ENCODE data around the gene KCTD2.

KCTD2 gene, protein sequence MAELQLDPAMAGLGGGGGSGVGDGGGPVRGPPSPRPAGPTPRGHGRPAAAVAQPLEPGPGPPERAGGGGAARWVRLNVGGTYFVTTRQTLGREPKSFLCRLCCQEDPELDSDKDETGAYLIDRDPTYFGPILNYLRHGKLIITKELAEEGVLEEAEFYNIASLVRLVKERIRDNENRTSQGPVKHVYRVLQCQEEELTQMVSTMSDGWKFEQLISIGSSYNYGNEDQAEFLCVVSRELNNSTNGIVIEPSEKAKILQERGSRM

DNA sequence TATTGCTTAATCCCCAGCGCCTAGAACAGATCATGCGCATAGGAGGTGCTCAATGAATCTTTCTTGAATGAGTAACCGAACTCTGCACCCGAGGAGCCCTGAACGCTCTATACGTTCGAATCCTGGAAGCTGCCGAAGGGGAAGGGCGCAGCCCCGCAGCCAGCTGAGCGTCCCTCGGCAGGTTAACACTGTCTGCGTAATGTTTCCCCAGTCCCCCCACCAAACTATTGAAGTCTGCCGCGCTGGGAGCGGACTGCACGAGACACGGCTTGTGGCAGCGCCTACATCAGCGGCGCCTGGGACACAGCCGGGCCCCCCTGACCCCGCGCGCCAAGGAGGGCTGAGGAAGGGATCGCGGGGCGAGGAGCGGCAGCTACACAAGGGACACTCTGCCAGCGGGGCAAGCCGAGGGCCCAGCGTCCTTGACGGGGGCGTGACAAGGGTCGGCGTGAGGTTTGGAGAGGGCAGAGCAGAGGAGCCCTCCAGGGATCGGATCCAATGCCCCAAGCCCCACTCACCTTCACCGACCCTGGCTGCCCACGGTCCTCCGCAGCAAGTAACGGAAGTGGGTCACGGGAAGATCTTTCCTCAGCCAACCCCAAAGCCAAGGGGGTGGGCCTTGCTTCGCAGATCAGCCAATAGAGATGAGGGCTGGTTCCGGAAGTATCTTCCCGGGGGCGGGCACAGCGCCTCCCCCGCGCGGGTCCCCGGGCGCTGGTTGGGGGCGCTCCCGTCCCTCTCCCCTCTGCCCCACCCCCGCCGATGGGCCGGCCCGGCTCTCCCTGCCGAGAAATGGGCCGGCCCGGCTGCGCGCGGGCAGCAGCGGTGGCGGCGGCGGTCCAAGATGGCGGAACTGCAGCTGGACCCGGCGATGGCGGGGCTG, at the start of gene KCTD2, which contains the start of gene ATP5PD:
Gene KCTD2 (plus strand): TSS at position 819 of the 883 bp plus-strand sequence. CDS start 26 bp downstream, at position 845.
Gene ATP5PD (minus strand): TSS at position 563 of the 883 bp plus-strand sequence. CDS start 4,319 bp downstream, outside the sequence.
- Histone ChIP-seq H3K36me3 (ENCODE audit: insufficient read depth, low read length) (peaks cover 23% of the 10 kb centered on the region), H3K27ac (peak within 1 kb of the TSS; percentile 78), H3K9ac (ENCODE audit: insufficient read length) (peak within 1 kb of the TSS; percentile 91), H3K4me3 (peak within 1 kb of the TSS; percentile 92), H3K9me3 (ENCODE audit: low read depth, low read length) (no peaks in the 10 kb centered on the region)
- no peak for DNase-seq (ENCODE audit: low read depth, low spot score)
- TF ChIP-seq EZH2 (IDR thresholded peaks at IDR 0.05) = no peak
- peak; percentile 93 for TF ChIP-seq POLR2AphosphoS5 (IDR thresholded peaks at IDR 0.05; ENCODE audit: borderline replicate concordance, low read depth, low read length)
- TF ChIP-seq FOXP2 (optimal IDR thresholded peaks at IDR 0.05; ENCODE audit: control extremely low read depth, extremely low read length, insufficient read depth) = no peak

DNA sequence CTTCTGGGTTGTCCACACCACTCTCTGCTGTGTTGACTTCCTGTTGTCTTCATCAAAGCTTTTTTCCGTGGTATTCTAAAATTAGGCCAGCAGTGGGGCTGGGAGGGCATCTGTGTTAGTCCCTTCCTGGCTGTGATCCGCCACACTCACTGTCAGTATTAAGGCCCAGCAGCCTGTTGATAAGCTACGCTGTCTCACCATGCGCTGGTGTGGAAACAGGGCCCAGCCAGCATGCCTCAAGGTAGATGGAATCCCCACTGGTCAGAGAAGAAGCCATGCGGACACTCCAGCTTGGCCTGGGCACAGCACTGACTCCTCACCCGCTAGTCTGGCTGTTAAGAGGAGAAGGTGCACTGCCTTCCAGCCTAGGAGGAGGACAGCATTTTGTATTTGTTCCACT, 48.2 kb upstream of the KCTD2 start:
- no peak for TF ChIP-seq FOXP2 (optimal IDR thresholded peaks at IDR 0.05; ENCODE audit: control extremely low read depth, extremely low read length, insufficient read depth)
- no peak for TF ChIP-seq EZH2 (IDR thresholded peaks at IDR 0.05)
- TF ChIP-seq POLR2AphosphoS5 (IDR thresholded peaks at IDR 0.05; ENCODE audit: borderline replicate concordance, low read depth, low read length) = no peak
- Histone ChIP-seq H3K36me3 (ENCODE audit: insufficient read depth, low read length) (no peaks in the 10 kb centered on the region), H3K9me3 (ENCODE audit: low read depth, low read length) (no peaks in the 10 kb centered on the region), H3K4me3 (no peak overlapping the region), H3K9ac (ENCODE audit: insufficient read length) (no peak overlapping the region), H3K27ac (no peak overlapping the region)
- DNase-seq (ENCODE audit: low read depth, low spot score) = no peak

DNA sequence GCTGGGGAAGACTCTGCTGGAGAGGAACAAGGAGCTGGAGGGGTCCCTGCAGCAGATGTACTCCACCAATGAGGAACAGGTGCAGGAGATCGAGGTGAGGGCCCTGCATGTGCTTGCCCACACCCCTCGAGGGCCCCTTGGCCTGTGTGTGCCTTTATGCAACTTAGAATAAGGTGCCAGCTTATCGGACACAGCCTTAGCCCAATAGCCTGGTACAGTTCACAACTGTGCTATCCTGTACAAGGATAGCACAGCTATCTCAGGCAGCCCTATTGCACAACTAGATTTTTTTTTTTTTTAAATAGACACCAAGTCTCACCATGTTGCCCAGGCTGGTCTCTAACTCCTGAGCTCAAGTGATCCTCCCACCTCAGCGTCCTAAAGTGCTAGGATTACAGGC, 47.5 kb upstream of the KCTD2 start:
- no peak overlapping the region for H3K9ac ChIP-seq (ENCODE audit: insufficient read length)
- DNase-seq (ENCODE audit: low read depth, low spot score) = no peak
- H3K4me3 ChIP-seq = no peak overlapping the region
- TF ChIP-seq EZH2 (IDR thresholded peaks at IDR 0.05) (no peak), FOXP2 (optimal IDR thresholded peaks at IDR 0.05; ENCODE audit: control extremely low read depth, extremely low read length, insufficient read depth) (no peak), POLR2AphosphoS5 (IDR thresholded peaks at IDR 0.05; ENCODE audit: borderline replicate concordance, low read depth, low read length) (no peak)
- H3K36me3 ChIP-seq (ENCODE audit: insufficient read depth, low read length) = no peaks in the 10 kb centered on the region
- H3K27ac ChIP-seq = no peak overlapping the region
- no peaks in the 10 kb centered on the region for H3K9me3 ChIP-seq (ENCODE audit: low read depth, low read length)

DNA sequence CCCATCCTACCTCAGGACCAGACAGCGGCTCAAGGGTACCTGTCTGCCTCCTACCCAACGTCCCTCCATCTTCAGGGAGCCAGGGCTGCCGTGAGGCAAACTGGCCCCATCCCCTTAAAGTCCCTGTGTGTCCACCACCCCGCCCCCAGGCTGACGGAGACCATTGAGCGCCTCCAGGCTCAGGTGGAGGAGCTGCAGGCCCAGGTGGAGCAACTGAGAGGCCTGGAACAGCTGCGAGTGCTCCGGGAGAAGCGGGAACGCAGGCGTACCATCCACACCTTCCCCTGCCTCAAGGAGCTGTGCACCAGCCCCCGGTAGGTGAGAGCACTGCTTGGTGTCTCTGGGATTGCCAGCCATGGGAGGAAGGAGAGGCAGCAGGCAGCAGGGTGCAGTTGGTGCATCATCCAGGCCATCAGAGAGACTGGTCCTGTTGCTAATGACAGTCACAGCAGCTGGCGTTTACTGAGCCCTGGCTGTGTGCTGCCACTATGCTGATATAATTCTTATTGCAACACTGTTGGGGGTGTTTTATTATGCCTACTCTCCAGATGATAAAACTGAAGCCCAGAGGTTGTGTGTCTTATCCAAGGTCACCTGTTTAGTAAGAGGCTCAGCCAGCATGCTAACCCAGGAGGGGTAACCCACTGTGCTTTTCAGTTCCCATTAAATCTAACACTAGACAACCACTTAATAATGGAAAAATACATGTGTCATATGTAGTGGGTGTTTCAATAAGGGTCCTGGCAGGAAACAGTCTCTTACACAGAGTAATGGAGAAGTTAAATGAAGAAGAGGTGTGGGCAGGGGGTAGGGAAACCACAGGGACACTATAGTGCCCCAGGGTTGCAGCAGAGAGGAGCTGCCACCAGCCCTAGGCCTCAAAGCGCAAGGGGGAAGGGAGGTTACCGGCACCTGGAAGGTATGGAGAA, 44.8 kb upstream of the KCTD2 start:
- Histone ChIP-seq H3K9ac (ENCODE audit: insufficient read length) (no peak overlapping the region), H3K27ac (no peak overlapping the region), H3K9me3 (ENCODE audit: low read depth, low read length) (no peaks in the 10 kb centered on the region), H3K36me3 (ENCODE audit: insufficient read depth, low read length) (no peaks in the 10 kb centered on the region), H3K4me3 (no peak overlapping the region)
- no peak for DNase-seq (ENCODE audit: low read depth, low spot score)
- TF ChIP-seq FOXP2 (optimal IDR thresholded peaks at IDR 0.05; ENCODE audit: control extremely low read depth, extremely low read length, insufficient read depth) (no peak), EZH2 (IDR thresholded peaks at IDR 0.05) (no peak), POLR2AphosphoS5 (IDR thresholded peaks at IDR 0.05; ENCODE audit: borderline replicate concordance, low read depth, low read length) (no peak)

DNA sequence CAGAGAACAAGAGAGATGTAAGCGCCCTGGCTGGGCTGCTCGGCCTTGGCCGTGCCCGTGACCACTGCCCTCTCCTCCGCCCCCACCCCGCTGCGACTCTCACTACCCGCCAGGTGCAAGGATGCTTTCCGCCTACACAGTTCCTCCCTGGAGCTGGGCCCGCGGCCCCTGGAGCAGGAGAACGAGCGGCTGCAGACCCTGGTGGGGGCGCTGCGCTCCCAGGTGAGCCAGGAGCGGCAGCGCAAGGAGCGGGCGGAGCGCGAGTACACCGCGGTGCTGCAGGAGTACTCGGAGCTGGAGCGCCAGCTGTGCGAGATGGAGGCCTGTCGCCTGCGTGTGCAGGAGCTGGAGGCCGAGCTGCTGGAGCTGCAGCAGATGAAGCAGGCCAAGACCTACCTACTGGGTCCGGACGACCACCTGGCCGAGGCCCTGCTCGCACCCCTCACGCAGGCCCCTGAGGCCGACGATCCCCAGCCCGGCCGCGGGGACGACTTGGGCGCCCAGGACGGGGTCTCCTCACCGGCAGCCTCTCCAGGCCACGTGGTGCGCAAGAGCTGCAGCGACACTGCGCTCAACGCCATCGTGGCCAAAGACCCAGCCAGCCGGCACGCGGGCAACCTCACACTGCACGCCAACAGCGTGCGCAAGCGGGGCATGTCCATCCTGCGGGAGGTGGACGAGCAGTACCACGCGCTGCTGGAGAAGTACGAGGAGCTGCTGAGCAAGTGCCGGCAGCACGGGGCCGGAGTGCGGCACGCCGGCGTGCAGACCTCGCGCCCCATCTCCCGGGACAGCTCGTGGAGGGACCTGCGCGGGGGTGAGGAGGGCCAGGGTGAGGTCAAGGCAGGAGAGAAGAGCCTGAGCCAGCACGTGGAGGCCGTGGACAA, 43.7 kb upstream of the KCTD2 start:
- H3K9ac ChIP-seq (ENCODE audit: insufficient read length) = no peak overlapping the region
- TF ChIP-seq POLR2AphosphoS5 (IDR thresholded peaks at IDR 0.05; ENCODE audit: borderline replicate concordance, low read depth, low read length) = no peak
- TF ChIP-seq EZH2 (IDR thresholded peaks at IDR 0.05) = no peak
- no peak for TF ChIP-seq FOXP2 (optimal IDR thresholded peaks at IDR 0.05; ENCODE audit: control extremely low read depth, extremely low read length, insufficient read depth)
- H3K9me3 ChIP-seq (ENCODE audit: low read depth, low read length) = no peaks in the 10 kb centered on the region
- H3K4me3 ChIP-seq = no peak overlapping the region
- no peak overlapping the region for H3K27ac ChIP-seq
- no peak for DNase-seq (ENCODE audit: low read depth, low spot score)
- no peaks in the 10 kb centered on the region for H3K36me3 ChIP-seq (ENCODE audit: insufficient read depth, low read length)

DNA sequence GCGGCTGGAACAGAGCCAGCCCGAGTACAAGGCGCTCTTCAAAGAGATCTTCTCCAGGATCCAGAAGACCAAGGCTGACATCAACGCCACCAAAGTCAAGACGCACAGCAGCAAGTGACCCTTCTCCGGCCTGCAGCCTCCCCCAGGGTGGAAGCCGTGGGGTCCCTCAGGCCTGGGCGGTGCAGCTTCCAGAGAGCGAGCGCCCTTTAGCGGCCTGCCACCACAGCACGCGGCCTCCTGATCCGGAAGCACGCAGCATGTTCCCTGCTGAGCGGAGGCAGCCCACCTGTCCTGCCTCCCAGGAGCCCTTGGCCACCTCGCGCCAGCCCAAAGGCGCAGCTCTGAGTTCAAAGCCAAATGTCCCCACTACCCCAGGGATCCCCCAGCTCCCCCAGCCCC, 43.1 kb upstream of the KCTD2 start:
- TF ChIP-seq POLR2AphosphoS5 (IDR thresholded peaks at IDR 0.05; ENCODE audit: borderline replicate concordance, low read depth, low read length) = no peak
- no peak for TF ChIP-seq FOXP2 (optimal IDR thresholded peaks at IDR 0.05; ENCODE audit: control extremely low read depth, extremely low read length, insufficient read depth)
- TF ChIP-seq EZH2 (IDR thresholded peaks at IDR 0.05) = no peak
- Histone ChIP-seq H3K9me3 (ENCODE audit: low read depth, low read length) (no peaks in the 10 kb centered on the region), H3K4me3 (no peak overlapping the region), H3K27ac (no peak overlapping the region), H3K9ac (ENCODE audit: insufficient read length) (no peak overlapping the region), H3K36me3 (ENCODE audit: insufficient read depth, low read length) (no peaks in the 10 kb centered on the region)
- no peak for DNase-seq (ENCODE audit: low read depth, low spot score)

DNA sequence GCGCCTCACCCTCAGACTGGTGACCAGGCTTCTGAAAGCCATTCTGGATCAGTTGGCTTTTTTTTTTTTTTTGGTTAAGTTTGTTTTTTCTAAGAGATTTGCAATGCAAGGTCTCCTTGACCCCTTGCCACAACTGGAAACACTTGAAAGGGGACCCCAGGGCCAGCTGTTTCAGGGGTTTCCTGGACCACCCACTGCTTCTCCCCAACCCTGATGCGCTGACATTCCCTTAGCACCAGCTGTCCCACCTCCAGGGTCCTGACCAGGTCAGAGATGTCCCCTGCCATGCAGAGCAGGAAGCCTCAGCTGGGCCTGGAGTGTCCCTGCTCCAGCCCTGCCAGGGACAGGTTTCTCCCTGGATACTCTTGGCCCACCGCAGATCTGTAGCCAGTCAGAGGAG, 42.7 kb upstream of the KCTD2 start:
- Histone ChIP-seq H3K9me3 (ENCODE audit: low read depth, low read length) (no peaks in the 10 kb centered on the region), H3K27ac (no peak overlapping the region), H3K4me3 (no peak overlapping the region), H3K9ac (ENCODE audit: insufficient read length) (no peak overlapping the region), H3K36me3 (ENCODE audit: insufficient read depth, low read length) (no peaks in the 10 kb centered on the region)
- no peak for TF ChIP-seq POLR2AphosphoS5 (IDR thresholded peaks at IDR 0.05; ENCODE audit: borderline replicate concordance, low read depth, low read length)
- no peak for TF ChIP-seq EZH2 (IDR thresholded peaks at IDR 0.05)
- TF ChIP-seq FOXP2 (optimal IDR thresholded peaks at IDR 0.05; ENCODE audit: control extremely low read depth, extremely low read length, insufficient read depth) = no peak
- DNase-seq (ENCODE audit: low read depth, low spot score) = no peak

Data from SK-N-MC (cell line).